Upper lobe of left lung (tissue), 6 donors: ENCODE data around the gene CCDC142. TPM values are rescaled to one million over a fixed set of nuclear protein-coding genes. Genes with fewer than 3 reads are reported as not detected.

Experiments used
- ATAC-seq, 2 donors: fragments of 200-7000 bp; cut with Tn5 transposase; one replicate each; pipeline ENCODE4 v1.9.1; 2022; ENCODE audit warnings: mild to moderate bottlenecking in 2 of 2, moderate library complexity in 2 of 2; ENCODE audit not compliant: low FRiP score in 2 of 2
- DNase-seq, 2 donors: peaks; one replicate each; pipeline ENCODE4 v3.0.0-alpha.2; 2019 to 2020
- H3K27ac ChIP-seq, 4 donors: fragments of 200-600 bp; sonication (generic); one replicate each; pipeline ENCODE4 v1.5.1; 2016 to 2019
- H3K27me3 ChIP-seq, 4 donors: fragments of 200-600 bp; sonication (generic); one replicate each; pipeline ENCODE4 v1.5.1; 2017 to 2019
- H3K36me3 ChIP-seq, 4 donors: fragments of 200-600 bp; sonication (generic); one replicate each; pipeline ENCODE4 v1.5.1; 2016 to 2019
- H3K4me1 ChIP-seq, 4 donors: fragments of 200-600 bp; sonication (generic); one replicate each; pipeline ENCODE4 v1.5.1; 2018 to 2019
- H3K4me3 ChIP-seq, 4 donors: fragments of 200-600 bp; sonication (generic); one replicate each; pipeline ENCODE4 v1.5.1; 2017 to 2019; ENCODE audit warnings: mild to moderate bottlenecking in 2 of 4, moderate library complexity in 1 of 4
- H3K9me3 ChIP-seq, 4 donors: fragments of 200-600 bp; sonication (generic); one replicate each; pipeline ENCODE4 v1.5.1; 2018 to 2019
- EP300 ChIP-seq, 4 donors: sonication (generic); formaldehyde crosslinking; IDR thresholded peaks; one replicate each; pipeline ENCODE4 v1.5.1; 2017; ENCODE audit warnings: antibody characterized with exemption in 4 of 4, control low read depth in 2 of 4
- POLR2A ChIP-seq, 4 donors: fragments of 450-650 bp; IDR thresholded peaks; one replicate each; pipeline ENCODE4 v1.5.1; 2016 to 2017; ENCODE audit warnings: antibody characterized with exemption in 4 of 4, mild to moderate bottlenecking in 2 of 4
- POLR2AphosphoS5 ChIP-seq, 2 donors: sonication (generic); formaldehyde crosslinking; IDR thresholded peaks; one replicate each; pipeline ENCODE4 v1.5.1; 2017; ENCODE audit warnings: antibody characterized with exemption in 2 of 2
- WGBS, 2 donors: methylation state at CpG; one replicate each; pipeline ENCODE4 v1.1.5; 2017 to 2018; 5-methylcytosine and 5-hydroxymethylcytosine counted together
- total RNA-seq, 6 donors: library from RNA; depleted of rRNA in 4 of 6; stranded (reverse); fragments of >200 nt in 4 of 6; gene quantifications; one replicate each; pipeline versions ENCODE4 v1.1.0 to v1.2.1, GENCODE V29; 2016 to 2021
- TF ChIP-seq, protein P1 (sequence below), 6 experiments: fragments of 450-650 bp in 4 of 6; fragments of 200-600 bp in 2 of 6; sonication (generic) in 2 of 6; IDR thresholded peaks; one replicate each; pipeline ENCODE4 v1.5.1; 2016 to 2019; ENCODE audit warnings: antibody characterized with exemption in 6 of 6
- donor health status: DM: no; HTN: no; CAD: no; lungs with moderate emphysema.
- donor health status: DM: no; HTN: yes; CAD: no; lungs with severe emphysema.

Gene CCDC142
- total RNA-seq, 6 donors from 2014 or later = 14.8 to 67.1 (median 19.8) TPM

- Histone ChIP-seq H3K9me3 (no peaks in the 10 kb centered on the region), H3K27ac (peak overlapping the region; percentile 82 to 93 (median 90)), H3K4me3 (peak overlapping the region; percentile 50 to 84 (median 72)), H3K4me1 (peaks cover 24 to 40% (median 27%) of the 10 kb centered on the region in 4 donors), H3K36me3 (peaks cover 0 to 48% (median 18%) of the 10 kb centered on the region in 4 donors), H3K27me3 (no peaks in the 10 kb centered on the region)
- ATAC-seq (peak; percentile 82 to 83), DNase-seq (peak; percentile 53 to 93)
- WGBS, 2 donors = 0 to 1% methylated on average over 2 to 55 of the region's 80 CpGs
- TF ChIP-seq, protein P1, sequence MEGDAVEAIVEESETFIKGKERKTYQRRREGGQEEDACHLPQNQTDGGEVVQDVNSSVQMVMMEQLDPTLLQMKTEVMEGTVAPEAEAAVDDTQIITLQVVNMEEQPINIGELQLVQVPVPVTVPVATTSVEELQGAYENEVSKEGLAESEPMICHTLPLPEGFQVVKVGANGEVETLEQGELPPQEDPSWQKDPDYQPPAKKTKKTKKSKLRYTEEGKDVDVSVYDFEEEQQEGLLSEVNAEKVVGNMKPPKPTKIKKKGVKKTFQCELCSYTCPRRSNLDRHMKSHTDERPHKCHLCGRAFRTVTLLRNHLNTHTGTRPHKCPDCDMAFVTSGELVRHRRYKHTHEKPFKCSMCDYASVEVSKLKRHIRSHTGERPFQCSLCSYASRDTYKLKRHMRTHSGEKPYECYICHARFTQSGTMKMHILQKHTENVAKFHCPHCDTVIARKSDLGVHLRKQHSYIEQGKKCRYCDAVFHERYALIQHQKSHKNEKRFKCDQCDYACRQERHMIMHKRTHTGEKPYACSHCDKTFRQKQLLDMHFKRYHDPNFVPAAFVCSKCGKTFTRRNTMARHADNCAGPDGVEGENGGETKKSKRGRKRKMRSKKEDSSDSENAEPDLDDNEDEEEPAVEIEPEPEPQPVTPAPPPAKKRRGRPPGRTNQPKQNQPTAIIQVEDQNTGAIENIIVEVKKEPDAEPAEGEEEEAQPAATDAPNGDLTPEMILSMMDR (IDR thresholded peaks at IDR 0.05) = no peak
- no peak for TF ChIP-seq POLR2A (IDR thresholded peaks at IDR 0.05)
- TF ChIP-seq EP300 (IDR thresholded peaks at IDR 0.05) = no peak
- no peak for TF ChIP-seq POLR2AphosphoS5 (IDR thresholded peaks at IDR 0.05)
These were observed 617 bp downstream of the CCDC142 start for GRCh38 chr2:74481961-74482800.

- TF ChIP-seq POLR2A (IDR thresholded peaks at IDR 0.05) = no peak
- no peak for TF ChIP-seq POLR2AphosphoS5 (IDR thresholded peaks at IDR 0.05)
- TF ChIP-seq EP300 (IDR thresholded peaks at IDR 0.05) = no peak
- TF ChIP-seq, protein P1 (IDR thresholded peaks at IDR 0.05) = no peak
- 51 to 60% methylated on average over 2 to 3 of the region's 3 CpGs for WGBS, 2 donors
- peaks cover 0 to 43% (median 14%) of the 10 kb centered on the region in 4 donors for H3K36me3 ChIP-seq
- ATAC-seq (no peak), DNase-seq (no peak)
- H3K4me3 ChIP-seq = peak overlapping the region; percentile 50 to 84 (median 72)
- H3K9me3 ChIP-seq = no peaks in the 10 kb centered on the region
- H3K4me1 ChIP-seq = peaks cover 32 to 48% (median 35%) of the 10 kb centered on the region in 4 donors
- H3K27me3 ChIP-seq = no peaks in the 10 kb centered on the region
- peak overlapping the region; percentile 82 to 93 (median 90) for H3K27ac ChIP-seq
These were observed 1.4 kb downstream of the CCDC142 start for GRCh38 chr2:74481431-74481830.

DNA sequence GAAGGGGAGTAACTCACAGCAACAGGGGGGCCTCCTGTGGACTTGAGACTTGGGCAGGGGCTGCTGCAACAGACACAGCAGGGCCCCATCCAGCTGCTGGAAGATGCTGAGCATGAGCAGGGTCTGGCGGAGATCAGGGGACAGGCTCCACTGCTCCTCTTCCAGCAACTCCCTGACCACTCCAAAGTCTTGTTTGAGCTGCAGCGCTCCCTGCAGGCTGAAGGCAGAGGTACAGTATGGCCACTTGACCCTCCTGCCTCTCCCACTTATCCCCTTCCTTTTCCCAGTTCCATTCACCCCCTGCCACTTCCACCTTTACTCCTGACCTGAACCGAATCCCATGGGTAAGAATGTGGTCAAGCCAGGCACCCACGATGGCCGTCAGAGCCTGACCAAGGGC, 7.9 kb downstream of the CCDC142 start:
- no peak for DNase-seq
- no peak for ATAC-seq
- Histone ChIP-seq H3K36me3 (peaks cover 0 to 38% (median 18%) of the 10 kb centered on the region in 4 donors), H3K27me3 (no peaks in the 10 kb centered on the region), H3K4me1 (peaks cover 22 to 34% (median 29%) of the 10 kb centered on the region in 4 donors), H3K9me3 (no peaks in the 10 kb centered on the region), H3K27ac (no peak overlapping the region), H3K4me3 (no peak overlapping the region)
- 96 to 97% methylated on average over 5 of the region's 5 CpGs for WGBS, 2 donors
- TF ChIP-seq, protein P1 (IDR thresholded peaks at IDR 0.05) = peak in 2 of 6 experiments; percentile 11 to 19
- TF ChIP-seq POLR2A (IDR thresholded peaks at IDR 0.05) = no peak

GRCh38 chr2:74474481-74474880, 8.3 kb downstream of the CCDC142 start:
- 88 to 95% methylated on average over 5 to 6 of the region's 6 CpGs for WGBS, 2 donors
- H3K27me3 ChIP-seq = no peaks in the 10 kb centered on the region
- TF ChIP-seq POLR2AphosphoS5 (IDR thresholded peaks at IDR 0.05) = no peak
- TF ChIP-seq EP300 (IDR thresholded peaks at IDR 0.05) = no peak
- TF ChIP-seq POLR2A (IDR thresholded peaks at IDR 0.05) = no peak
- H3K4me3 ChIP-seq = no peak overlapping the region
- H3K9me3 ChIP-seq = no peaks in the 10 kb centered on the region
- H3K36me3 ChIP-seq = peaks cover 0 to 33% (median 16%) of the 10 kb centered on the region in 4 donors
- peaks cover 22 to 34% (median 29%) of the 10 kb centered on the region in 4 donors for H3K4me1 ChIP-seq
- ATAC-seq = no peak
- no peak for DNase-seq
- no peak overlapping the region for H3K27ac ChIP-seq

- ATAC-seq (no peak), DNase-seq (no peak)
- H3K9me3 ChIP-seq = no peaks in the 10 kb centered on the region
- 10 to 17% methylated on average over 7 of the region's 7 CpGs for WGBS, 2 donors
- peaks cover 22 to 34% (median 29%) of the 10 kb centered on the region in 4 donors for H3K4me1 ChIP-seq
- H3K27me3 ChIP-seq = no peaks in the 10 kb centered on the region
- TF ChIP-seq, protein P1 (IDR thresholded peaks at IDR 0.05) = no peak
- TF ChIP-seq POLR2A (IDR thresholded peaks at IDR 0.05) = no peak
- no peak for TF ChIP-seq POLR2AphosphoS5 (IDR thresholded peaks at IDR 0.05)
- TF ChIP-seq EP300 (IDR thresholded peaks at IDR 0.05) = no peak
- H3K36me3 ChIP-seq = peaks cover 0 to 25% (median 12%) of the 10 kb centered on the region in 4 donors
- peak overlapping the region; percentile 86 to 93 (median 90) for H3K27ac ChIP-seq
- H3K4me3 ChIP-seq = peak overlapping the region; percentile 62 to 80 (median 74)
These were observed 9.9 kb downstream of the CCDC142 start for GRCh38 chr2:74472945-74473258.
